PC-9 (cell line): Measurements from ENCODE around the gene MAN1C1. TPM values are rescaled to one million over a fixed set of nuclear protein-coding genes. Genes with fewer than 3 reads are reported as not detected.

Source experiments
- BruUV-seq: library from RNA; stranded (reverse); fragments of 400-500 nt; replicated peaks from 2 replicates; lab custom pipeline; 2021; lab: Mats Ljungman, UMichigan
- CTCF ChIA-PET: fragments of 300-600 bp; sonication (Branson Sonifier 250); formaldehyde crosslinking; loops from one replicate; lab custom pipeline; 2022; ENCODE audit warnings: antibody characterized with exemption; lab: Charles Lee
- POLR2A ChIA-PET: fragments of 300-600 bp; sonication (Branson Sonifier 250); formaldehyde crosslinking; loops from one replicate; lab custom pipeline; 2022; ENCODE audit warnings: antibody characterized with exemption; ENCODE audit not compliant: unreplicated experiment; lab: Charles Lee
- DNase-seq, 2 experiments: peaks; one replicate each; pipeline versions ENCODE4 v3.0.0 to v3.0.0-alpha.2; 2015 to 2022; ENCODE audit warnings: mixed read lengths in 1 of 2
- H2AFZ ChIP-seq: fragments of 200-600 bp; sonication (generic); 2 replicates; pipeline ENCODE4 v1.8.1; 2017; ENCODE audit warnings: antibody characterized with exemption
- H3F3A ChIP-seq: fragments of 200-600 bp; sonication (generic); 2 replicates; pipeline ENCODE4 v1.8.1; 2017; ENCODE audit warnings: antibody characterized with exemption, mild to moderate bottlenecking, low read depth; ENCODE audit not compliant: insufficient read depth
- H3K27ac ChIP-seq: fragments of 200-600 bp; sonication (generic); 2 replicates; pipeline ENCODE4 v1.6.1; 2016; ENCODE audit warnings: mixed run types
- H3K27me3 ChIP-seq: fragments of 200-600 bp; sonication (generic); 2 replicates; pipeline ENCODE4 v1.6.1; 2016; ENCODE audit warnings: low read depth, mixed run types; ENCODE audit not compliant: insufficient read depth
- H3K36me3 ChIP-seq: fragments of 200-600 bp; sonication (generic); 2 replicates; pipeline ENCODE4 v1.6.1; 2016; ENCODE audit warnings: low read depth, mixed run types
- H3K4me1 ChIP-seq: fragments of 200-600 bp; sonication (generic); replicated peaks from 2 replicates; pipeline ENCODE4 v1.6.1; 2016; ENCODE audit warnings: mixed run types; ENCODE audit not compliant: insufficient read depth
- H3K4me2 ChIP-seq: fragments of 200-600 bp; sonication (generic); 2 replicates; pipeline ENCODE4 v1.6.1; 2017; ENCODE audit warnings: mixed run types
- H3K4me3 ChIP-seq: fragments of 200-600 bp; sonication (generic); 2 replicates; pipeline ENCODE4 v1.6.1; 2016; ENCODE audit warnings: mixed run types
- H3K79me2 ChIP-seq: fragments of 200-600 bp; sonication (generic); 2 replicates; pipeline ENCODE4 v1.6.1; 2017; ENCODE audit warnings: low read depth, mixed run types
- H3K9me2 ChIP-seq: fragments of 200-600 bp; sonication (generic); 2 replicates; pipeline ENCODE4 v1.8.1; 2017; ENCODE audit warnings: mild to moderate bottlenecking; ENCODE audit not compliant: insufficient read depth
- H3K9me3 ChIP-seq: fragments of 200-600 bp; sonication (generic); 2 replicates; pipeline ENCODE4 v1.8.1; 2016; ENCODE audit warnings: low read depth; ENCODE audit not compliant: insufficient read depth
- H4K20me1 ChIP-seq: fragments of 200-600 bp; sonication (generic); 2 replicates; pipeline ENCODE4 v1.8.1; 2017; ENCODE audit not compliant: insufficient read depth
- CTCF ChIP-seq: fragments of 200-600 bp; sonication (generic); conservative IDR thresholded peaks from 2 replicates; pipeline ENCODE4 v1.6.1; 2017; ENCODE audit warnings: mixed run types, antibody characterized with exemption, mild to moderate bottlenecking, moderate library complexity
- EZH2 ChIP-seq: fragments of 200-600 bp; sonication (generic); IDR thresholded peaks from 2 replicates; pipeline ENCODE4 v1.8.0; 2017; ENCODE audit warnings: antibody characterized with exemption, low read depth
- intact Hi-C: fragments of 100-400 bp; cut with micrococcal nuclease; formaldehyde crosslinking; loops from one replicate; pipeline ENCODE4 v1.10.0; 2022; ENCODE audit not compliant: unreplicated experiment
- total RNA-seq: library from RNA; stranded (reverse); gene quantifications from 2 replicates; pipeline ENCODE4 v1.2.3, GENCODE V29; 2021

MAN1C1 gene
- total RNA-seq, 1 experiment from 2014 or later = 0.41 TPM

- H3F3A ChIP-seq = peaks cover 15% of the 10 kb centered on the region; the same call in 1 of the 2 replicates
- no peak overlapping the region for H3K27ac ChIP-seq
- H3K9me3 ChIP-seq = no peaks in the 10 kb centered on the region
- BruUV-seq = no TSS peak
- no peaks in the 10 kb centered on the region for H3K36me3 ChIP-seq
- CTCF ChIA-PET = no interaction called here
- no peaks in the 10 kb centered on the region for H4K20me1 ChIP-seq
- intact Hi-C loops = loop anchor here (5.0 to 10.0 kb wide), 2 partner anchors 84 to 386 kb away; partner anchors contain the start of gene PAFAH2
- no peaks in the 10 kb centered on the region for H3K9me2 ChIP-seq
- H3K79me2 ChIP-seq = no peaks in the 10 kb centered on the region
- DNase-seq = no peak
- peaks cover 15% of the 10 kb centered on the region; the same call in 1 of the 2 replicates for H3K4me1 ChIP-seq
- TF ChIP-seq EZH2 (no peak), CTCF (peak; percentile 30; the same call in 1 of the 2 replicates)
- no peak overlapping the region for H2AFZ ChIP-seq
- no peak overlapping the region for H3K4me2 ChIP-seq
- H3K27me3 ChIP-seq = no peaks in the 10 kb centered on the region
- POLR2A ChIA-PET = no interaction called here
- no peak overlapping the region for H3K4me3 ChIP-seq
Measured at GRCh38 chr1:25610822-25611630, 5.6 kb upstream of the MAN1C1 start.

GRCh38 chr1:25611843-25612242 lies 4.7 kb upstream of the MAN1C1 start:
- POLR2A ChIA-PET = no interaction called here
- CTCF ChIA-PET = no interaction called here
- TF ChIP-seq EZH2 (no peak), CTCF (no peak)
- Histone ChIP-seq H3K79me2 (no peaks in the 10 kb centered on the region), H3K36me3 (no peaks in the 10 kb centered on the region), H3K4me1 (peaks cover 15% of the 10 kb centered on the region; the same call in 1 of the 2 replicates), H3K9me2 (no peaks in the 10 kb centered on the region), H3K27ac (no peak overlapping the region), H4K20me1 (no peaks in the 10 kb centered on the region), H3K4me2 (no peak overlapping the region), H3K4me3 (no peak overlapping the region), H3F3A (peaks cover 17% of the 10 kb centered on the region; the same call in 1 of the 2 replicates), H3K9me3 (no peaks in the 10 kb centered on the region), H2AFZ (no peak overlapping the region), H3K27me3 (no peaks in the 10 kb centered on the region)
- intact Hi-C loops = loop anchor here (5.0 to 10.0 kb wide), 2 partner anchors 83 to 385 kb away; partner anchors contain the start of gene PAFAH2
- DNase-seq = no peak
- no TSS peak for BruUV-seq

- Histone ChIP-seq H2AFZ (no peak overlapping the region), H3K36me3 (no peaks in the 10 kb centered on the region), H3K27ac (no peak overlapping the region), H3K4me1 (peaks cover 15% of the 10 kb centered on the region; the same call in 1 of the 2 replicates), H3K79me2 (no peaks in the 10 kb centered on the region), H3F3A (peaks cover 17% of the 10 kb centered on the region; the same call in 1 of the 2 replicates), H3K9me3 (no peaks in the 10 kb centered on the region), H3K4me3 (no peak overlapping the region), H3K9me2 (no peaks in the 10 kb centered on the region), H4K20me1 (no peaks in the 10 kb centered on the region), H3K4me2 (no peak overlapping the region), H3K27me3 (no peaks in the 10 kb centered on the region)
- no peak for DNase-seq
- BruUV-seq = no TSS peak
- TF ChIP-seq EZH2 (no peak), CTCF (no peak)
- ChIA-PET POLR2A (no interaction called here), CTCF (no interaction called here)
- intact Hi-C loops = loop anchor here (5.0 to 10.0 kb wide), 2 partner anchors 82 to 385 kb away; partner anchors contain the start of gene PAFAH2
Measured at GRCh38 chr1:25612421-25612820, 4.2 kb upstream of the MAN1C1 start.
